Measurements from ENCODE around the gene CMTM7.

DNA sequence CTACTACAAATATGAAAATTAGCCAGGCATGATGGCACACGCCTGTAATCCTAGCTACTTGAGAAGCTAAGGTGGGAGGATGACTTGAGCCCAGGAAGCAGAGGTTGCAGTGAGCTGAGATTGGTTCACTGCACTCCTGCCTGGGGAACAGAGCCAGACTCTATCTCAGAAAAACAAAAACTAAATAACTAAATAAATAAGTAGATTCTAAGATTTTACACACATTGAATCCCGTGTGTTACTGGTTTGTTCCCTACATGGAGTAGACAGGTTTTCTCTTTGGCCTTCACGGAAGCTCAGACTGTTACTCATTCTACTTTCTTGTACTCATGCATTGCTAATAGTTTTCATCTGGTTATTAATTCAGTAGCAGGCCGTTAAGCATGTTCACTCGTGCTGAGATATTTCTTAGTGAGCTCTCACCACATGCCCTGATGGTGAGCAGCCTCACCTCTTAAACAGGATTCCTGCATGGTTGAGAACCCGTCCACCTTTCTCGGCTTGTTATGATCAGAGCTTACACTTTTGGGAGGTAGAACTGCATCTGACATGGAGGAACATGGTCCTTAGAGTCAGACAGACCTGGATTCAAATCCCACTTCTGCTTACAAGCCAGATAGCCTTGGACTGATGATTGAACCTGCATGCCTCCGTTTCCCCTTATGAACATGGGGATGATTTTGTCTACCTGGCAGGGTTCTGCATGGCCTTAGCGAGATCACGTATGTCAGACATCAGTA, 49.1 kb downstream of the CMTM7 start:
- TF ChIP-seq EZH2phosphoT487 (IDR thresholded peaks at IDR 0.05; ENCODE audit: borderline replicate concordance, low read depth) = no peak
- TF ChIP-seq, protein P1, sequence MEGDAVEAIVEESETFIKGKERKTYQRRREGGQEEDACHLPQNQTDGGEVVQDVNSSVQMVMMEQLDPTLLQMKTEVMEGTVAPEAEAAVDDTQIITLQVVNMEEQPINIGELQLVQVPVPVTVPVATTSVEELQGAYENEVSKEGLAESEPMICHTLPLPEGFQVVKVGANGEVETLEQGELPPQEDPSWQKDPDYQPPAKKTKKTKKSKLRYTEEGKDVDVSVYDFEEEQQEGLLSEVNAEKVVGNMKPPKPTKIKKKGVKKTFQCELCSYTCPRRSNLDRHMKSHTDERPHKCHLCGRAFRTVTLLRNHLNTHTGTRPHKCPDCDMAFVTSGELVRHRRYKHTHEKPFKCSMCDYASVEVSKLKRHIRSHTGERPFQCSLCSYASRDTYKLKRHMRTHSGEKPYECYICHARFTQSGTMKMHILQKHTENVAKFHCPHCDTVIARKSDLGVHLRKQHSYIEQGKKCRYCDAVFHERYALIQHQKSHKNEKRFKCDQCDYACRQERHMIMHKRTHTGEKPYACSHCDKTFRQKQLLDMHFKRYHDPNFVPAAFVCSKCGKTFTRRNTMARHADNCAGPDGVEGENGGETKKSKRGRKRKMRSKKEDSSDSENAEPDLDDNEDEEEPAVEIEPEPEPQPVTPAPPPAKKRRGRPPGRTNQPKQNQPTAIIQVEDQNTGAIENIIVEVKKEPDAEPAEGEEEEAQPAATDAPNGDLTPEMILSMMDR (IDR thresholded peaks at IDR 0.05) = no peak

Data from SK-N-SH (cell line).